SK-N-SH (cell line): ENCODE results near the gene ATP2B1. TPM values are rescaled to one million over a fixed set of nuclear protein-coding genes. Genes with fewer than 3 reads are reported as not detected.

Source experiments
- CTCF ChIA-PET: fragments of 300-600, 350-600 bp; formaldehyde crosslinking; extraction: SDS; loops from one replicate; lab custom pipeline; 2021; lab: Yijun Ruan, JAX
- POLR2A ChIA-PET: fragments of 350-600 bp; sonication (Branson Sonifier 250); formaldehyde crosslinking; extraction: SDS; loops from one replicate; lab custom pipeline; 2020; ENCODE audit warnings: antibody characterized with exemption, inconsistent platforms; lab: Yijun Ruan, JAX
- DNase-seq: peaks from one replicate; pipeline ENCODE4 v3.0.0; 2012
- H2AFZ ChIP-seq: fragments of 200-600 bp; sonication (generic); 2 replicates; pipeline ENCODE4 v1.8.1; 2016; ENCODE audit warnings: antibody characterized with exemption, mild to moderate bottlenecking, low read depth
- H3F3A ChIP-seq: fragments of 200-600 bp; sonication (generic); replicated peaks from 2 replicates; pipeline ENCODE3; 2016; ENCODE audit warnings: antibody characterized with exemption, mild to moderate bottlenecking; ENCODE audit not compliant: insufficient read depth
- H3K27ac ChIP-seq, 2 experiments: fragments of 200-500 bp in 1 of 2; fragments of 200-600 bp in 1 of 2; sonication (Bioruptor generic) in 1 of 2; sonication (generic), shearing (Covaris generic) in 1 of 2; 2 replicates each; pipeline versions ENCODE4 v1.5.1 to v1.6.1; 2014 to 2016; ENCODE audit warnings: low read depth in 2 of 2, inconsistent platforms in 1 of 2, low read length in 1 of 2, mild to moderate bottlenecking in 1 of 2, mixed read lengths in 1 of 2
- H3K27me3 ChIP-seq: fragments of 200-600 bp; sonication (generic), shearing (Covaris generic); 2 replicates; pipeline ENCODE4 v1.6.1; 2016; ENCODE audit warnings: mixed run types; ENCODE audit not compliant: insufficient read depth
- H3K36me3 ChIP-seq, 2 experiments: fragments of 200-500 bp in 1 of 2; fragments of 200-600 bp in 1 of 2; sonication (Bioruptor generic) in 1 of 2; sonication (generic) in 1 of 2; replicated peaks in 1 of 2; 2 replicates each; pipeline versions ENCODE3 to v1.5.1; 2014 to 2016; ENCODE audit warnings: low read length in 1 of 2, mild to moderate bottlenecking in 1 of 2; ENCODE audit not compliant: insufficient read depth in 2 of 2, control insufficient read depth in 1 of 2
- H3K4me1 ChIP-seq, 2 experiments: fragments of 200-500 bp in 1 of 2; fragments of 200-600 bp in 1 of 2; sonication (Bioruptor generic) in 1 of 2; sonication (generic), shearing (Covaris generic) in 1 of 2; 2 replicates each; pipeline versions ENCODE4 v1.5.1 to v1.6.1; 2014 to 2016; ENCODE audit warnings: low read depth in 1 of 2, low read length in 1 of 2, mixed run types in 1 of 2; ENCODE audit not compliant: insufficient read depth in 2 of 2, control insufficient read depth in 1 of 2
- H3K4me2 ChIP-seq: fragments of 200-600 bp; sonication (generic), shearing (Covaris generic); 2 replicates; pipeline ENCODE4 v1.6.1; 2017; ENCODE audit warnings: mixed run types
- H3K4me3 ChIP-seq, 2 experiments: fragments of 200-500 bp in 1 of 2; fragments of 200-600 bp in 1 of 2; sonication (Bioruptor generic) in 1 of 2; sonication (generic), shearing (Covaris generic) in 1 of 2; 2 replicates each; pipeline versions ENCODE4 v1.5.1 to v1.8.1; 2014 to 2016; ENCODE audit warnings: low read depth in 2 of 2, inconsistent platforms in 1 of 2, low read length in 1 of 2, mild to moderate bottlenecking in 1 of 2, mixed read lengths in 1 of 2, moderate library complexity in 1 of 2
- H3K79me2 ChIP-seq: fragments of 200-600 bp; sonication (generic); 2 replicates; pipeline ENCODE4 v1.8.1; 2017; ENCODE audit warnings: mild to moderate bottlenecking; ENCODE audit not compliant: insufficient read depth
- H3K9ac ChIP-seq: fragments of 200-600 bp; sonication (generic); 2 replicates; pipeline ENCODE4 v1.6.1; 2017; ENCODE audit warnings: mixed run types
- H3K9me2 ChIP-seq: fragments of 200-600 bp; sonication (generic); 2 replicates; pipeline ENCODE4 v1.6.1; 2017; ENCODE audit warnings: mixed run types
- H3K9me3 ChIP-seq: fragments of 200-600 bp; sonication (generic); 2 replicates; pipeline ENCODE4 v1.6.1; 2017; ENCODE audit warnings: mixed run types, mild to moderate bottlenecking, moderate library complexity
- H4K20me1 ChIP-seq: fragments of 200-600 bp; sonication (generic); 2 replicates; pipeline ENCODE4 v1.6.1; 2017; ENCODE audit warnings: mild to moderate bottlenecking, mixed run types; ENCODE audit not compliant: insufficient read depth
- CHD2 ChIP-seq: fragments of 150-350 bp; IDR thresholded peaks from 2 replicates; pipeline ENCODE4 v1.6.1; 2018; ENCODE audit warnings: low read length; ENCODE audit not compliant: partially characterized antibody
- FOSL2 ChIP-seq: IDR thresholded peaks from 2 replicates; pipeline ENCODE4 v1.4.0; 2012; ENCODE audit warnings: low read depth, mild to moderate bottlenecking, moderate library complexity, borderline replicate concordance
- FOXJ3 ChIP-seq: sonication (generic); formaldehyde crosslinking; IDR thresholded peaks from 2 replicates; pipeline ENCODE4 v1.5.1; 2020; ENCODE audit warnings: mild to moderate bottlenecking, missing genetic modification reagents
- FOXM1 ChIP-seq: IDR thresholded peaks from 2 replicates; pipeline ENCODE4 v1.4.0; 2012; ENCODE audit warnings: low read depth, mild to moderate bottlenecking
- GABPA ChIP-seq: IDR thresholded peaks from 2 replicates; pipeline ENCODE4 v1.4.0; 2012; ENCODE audit warnings: low read depth, mild to moderate bottlenecking
- GATA2 ChIP-seq: sonication (generic); formaldehyde crosslinking; IDR thresholded peaks from 2 replicates; pipeline ENCODE4 v1.5.0; 2020; ENCODE audit warnings: mild to moderate bottlenecking, missing genetic modification reagents
- JUND ChIP-seq: IDR thresholded peaks from 2 replicates; pipeline ENCODE4 v1.4.0; 2012
- MEF2A ChIP-seq: IDR thresholded peaks from 2 replicates; pipeline ENCODE4 v1.4.0; 2012; ENCODE audit warnings: low read depth, borderline replicate concordance
- MXI1 ChIP-seq: IDR thresholded peaks from 2 replicates; pipeline ENCODE4 v1.6.1; 2012; ENCODE audit warnings: mild to moderate bottlenecking, low read depth, low read length, improper control_type of control experiment
- NRF1 ChIP-seq: IDR thresholded peaks from 2 replicates; pipeline ENCODE4 v1.6.1; 2012; ENCODE audit warnings: low read depth, mild to moderate bottlenecking, low read length
- RAD21 ChIP-seq: IDR thresholded peaks from 2 replicates; pipeline ENCODE4 v1.6.1; 2012; ENCODE audit warnings: mild to moderate bottlenecking, low read length
- RCOR1 ChIP-seq: fragments of 150-350 bp; IDR thresholded peaks from 2 replicates; pipeline ENCODE4 v1.6.1; 2017; ENCODE audit warnings: antibody characterized with exemption, low read length
- SIN3A ChIP-seq: IDR thresholded peaks from 2 replicates; pipeline ENCODE4 v1.6.1; 2012; ENCODE audit warnings: low read depth, mild to moderate bottlenecking, low read length, moderate library complexity, borderline replicate concordance
- SMC3 ChIP-seq: IDR thresholded peaks from 2 replicates; pipeline ENCODE4 v1.6.1; 2012; ENCODE audit warnings: low read depth, low read length, improper control_type of control experiment
- TAF1 ChIP-seq: IDR thresholded peaks from 2 replicates; pipeline ENCODE4 v1.6.1; 2012; ENCODE audit warnings: low read depth, mild to moderate bottlenecking, low read length, moderate library complexity, borderline replicate concordance
- TEAD4 ChIP-seq: IDR thresholded peaks from 2 replicates; pipeline ENCODE4 v1.4.0; 2012; ENCODE audit warnings: mild to moderate bottlenecking, borderline replicate concordance; ENCODE audit not compliant: insufficient read depth
- YY1 ChIP-seq: IDR thresholded peaks from 2 replicates; pipeline ENCODE4 v1.4.0; 2012; ENCODE audit warnings: low read depth, mild to moderate bottlenecking
- WGBS: methylation state at CpG from one replicate; pipeline ENCODE4 v1.1.6; 2017; ENCODE audit warnings: low lambda C conversion rate; 5-methylcytosine and 5-hydroxymethylcytosine counted together
- polyA plus RNA-seq, 3 experiments: library from polyadenylated mRNA; depleted of rRNA; stranded (reverse); fragments of >200 nt; gene quantifications; 2 replicates each; pipeline ENCODE4 v1.2.3, GENCODE V29; 2012
- TF ChIP-seq, protein P1 (sequence below): fragments of 200-600 bp; sonication (generic); IDR thresholded peaks from 2 replicates; pipeline ENCODE4 v1.6.1; 2017; ENCODE audit warnings: antibody characterized with exemption, mild to moderate bottlenecking, moderate library complexity
- TF ChIP-seq, protein P2 (sequence below): IDR thresholded peaks from 2 replicates; pipeline ENCODE4 v1.4.0; 2012; ENCODE audit warnings: low read depth
- TF ChIP-seq, protein P3 (sequence below): IDR thresholded peaks from 2 replicates; pipeline ENCODE4 v1.6.1; 2012; ENCODE audit warnings: mild to moderate bottlenecking, low read depth, low read length, moderate library complexity
- TF ChIP-seq, protein P4 (sequence below): IDR thresholded peaks from 2 replicates; pipeline ENCODE4; 2012
- TF ChIP-seq, protein P5 (sequence below): IDR thresholded peaks from 2 replicates; pipeline ENCODE4 v1.4.0; 2012; ENCODE audit warnings: low read depth, borderline replicate concordance

The ATP2B1 gene
- polyA plus RNA-seq, 1 of the 3 experiments (the other 2 are of a cell fraction), result 4.3 TPM

DNA sequence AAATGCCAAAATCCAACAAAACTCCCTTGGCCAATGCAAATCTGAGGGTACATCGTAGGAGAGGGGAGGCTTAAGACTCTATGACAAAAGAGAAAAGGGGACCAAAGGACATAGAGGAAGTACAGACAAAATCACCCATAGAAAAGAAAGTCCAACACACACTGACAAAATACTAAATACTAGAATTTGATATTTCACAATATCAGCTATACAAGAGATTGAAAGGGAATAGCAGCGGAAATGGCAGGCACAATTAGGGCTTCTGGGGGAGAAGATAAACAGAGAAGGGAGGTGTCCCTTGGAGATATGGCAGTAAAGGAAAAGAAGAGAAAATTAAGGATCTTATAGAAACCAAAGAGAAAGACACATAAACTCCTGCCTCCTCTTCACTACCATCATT is 29.0 kb downstream of the ATP2B1 start:
- Histone ChIP-seq H2AFZ (no peak overlapping the region), H3K4me2 (no peak overlapping the region), H3F3A (peaks cover 4% of the 10 kb centered on the region), H3K27ac (no peak overlapping the region), H3K9ac (no peak overlapping the region), H3K4me3 (no peak overlapping the region), H3K36me3 (no peaks in the 10 kb centered on the region), H4K20me1 (no peaks in the 10 kb centered on the region), H3K9me2 (no peaks in the 10 kb centered on the region), H3K27me3 (no peaks in the 10 kb centered on the region), H3K4me1 (no peaks in the 10 kb centered on the region; a peak in 1 of 4 replicates), H3K79me2 (peaks cover 27% of the 10 kb centered on the region), H3K9me3 (peaks cover 24% of the 10 kb centered on the region)
- DNase-seq, result no peak
- TF ChIP-seq, protein P1, sequence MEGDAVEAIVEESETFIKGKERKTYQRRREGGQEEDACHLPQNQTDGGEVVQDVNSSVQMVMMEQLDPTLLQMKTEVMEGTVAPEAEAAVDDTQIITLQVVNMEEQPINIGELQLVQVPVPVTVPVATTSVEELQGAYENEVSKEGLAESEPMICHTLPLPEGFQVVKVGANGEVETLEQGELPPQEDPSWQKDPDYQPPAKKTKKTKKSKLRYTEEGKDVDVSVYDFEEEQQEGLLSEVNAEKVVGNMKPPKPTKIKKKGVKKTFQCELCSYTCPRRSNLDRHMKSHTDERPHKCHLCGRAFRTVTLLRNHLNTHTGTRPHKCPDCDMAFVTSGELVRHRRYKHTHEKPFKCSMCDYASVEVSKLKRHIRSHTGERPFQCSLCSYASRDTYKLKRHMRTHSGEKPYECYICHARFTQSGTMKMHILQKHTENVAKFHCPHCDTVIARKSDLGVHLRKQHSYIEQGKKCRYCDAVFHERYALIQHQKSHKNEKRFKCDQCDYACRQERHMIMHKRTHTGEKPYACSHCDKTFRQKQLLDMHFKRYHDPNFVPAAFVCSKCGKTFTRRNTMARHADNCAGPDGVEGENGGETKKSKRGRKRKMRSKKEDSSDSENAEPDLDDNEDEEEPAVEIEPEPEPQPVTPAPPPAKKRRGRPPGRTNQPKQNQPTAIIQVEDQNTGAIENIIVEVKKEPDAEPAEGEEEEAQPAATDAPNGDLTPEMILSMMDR, result no peak
- no peak for TF ChIP-seq GATA2 (CRISPR knock-in tag)
- TF ChIP-seq FOSL2, result no peak
- TF ChIP-seq YY1, result no peak
- TF ChIP-seq, protein P2, sequence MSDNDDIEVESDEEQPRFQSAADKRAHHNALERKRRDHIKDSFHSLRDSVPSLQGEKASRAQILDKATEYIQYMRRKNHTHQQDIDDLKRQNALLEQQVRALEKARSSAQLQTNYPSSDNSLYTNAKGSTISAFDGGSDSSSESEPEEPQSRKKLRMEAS, result no peak
- no peak for TF ChIP-seq MXI1
- TF ChIP-seq, protein P3, sequence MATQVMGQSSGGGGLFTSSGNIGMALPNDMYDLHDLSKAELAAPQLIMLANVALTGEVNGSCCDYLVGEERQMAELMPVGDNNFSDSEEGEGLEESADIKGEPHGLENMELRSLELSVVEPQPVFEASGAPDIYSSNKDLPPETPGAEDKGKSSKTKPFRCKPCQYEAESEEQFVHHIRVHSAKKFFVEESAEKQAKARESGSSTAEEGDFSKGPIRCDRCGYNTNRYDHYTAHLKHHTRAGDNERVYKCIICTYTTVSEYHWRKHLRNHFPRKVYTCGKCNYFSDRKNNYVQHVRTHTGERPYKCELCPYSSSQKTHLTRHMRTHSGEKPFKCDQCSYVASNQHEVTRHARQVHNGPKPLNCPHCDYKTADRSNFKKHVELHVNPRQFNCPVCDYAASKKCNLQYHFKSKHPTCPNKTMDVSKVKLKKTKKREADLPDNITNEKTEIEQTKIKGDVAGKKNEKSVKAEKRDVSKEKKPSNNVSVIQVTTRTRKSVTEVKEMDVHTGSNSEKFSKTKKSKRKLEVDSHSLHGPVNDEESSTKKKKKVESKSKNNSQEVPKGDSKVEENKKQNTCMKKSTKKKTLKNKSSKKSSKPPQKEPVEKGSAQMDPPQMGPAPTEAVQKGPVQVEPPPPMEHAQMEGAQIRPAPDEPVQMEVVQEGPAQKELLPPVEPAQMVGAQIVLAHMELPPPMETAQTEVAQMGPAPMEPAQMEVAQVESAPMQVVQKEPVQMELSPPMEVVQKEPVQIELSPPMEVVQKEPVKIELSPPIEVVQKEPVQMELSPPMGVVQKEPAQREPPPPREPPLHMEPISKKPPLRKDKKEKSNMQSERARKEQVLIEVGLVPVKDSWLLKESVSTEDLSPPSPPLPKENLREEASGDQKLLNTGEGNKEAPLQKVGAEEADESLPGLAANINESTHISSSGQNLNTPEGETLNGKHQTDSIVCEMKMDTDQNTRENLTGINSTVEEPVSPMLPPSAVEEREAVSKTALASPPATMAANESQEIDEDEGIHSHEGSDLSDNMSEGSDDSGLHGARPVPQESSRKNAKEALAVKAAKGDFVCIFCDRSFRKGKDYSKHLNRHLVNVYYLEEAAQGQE, result no peak
- TF ChIP-seq TEAD4, result no peak
- TF ChIP-seq FOXM1, result no peak
- no peak for TF ChIP-seq CHD2
- WGBS, result 90% methylated on average over 2 of the region's 2 CpGs
- ChIA-PET CTCF (interaction anchor here (1.4 kb wide), 1 partner anchor 23 kb away, joined by 3 read pairs; no protein-coding TSS in a partner anchor), POLR2A (no interaction called here)

DNA sequence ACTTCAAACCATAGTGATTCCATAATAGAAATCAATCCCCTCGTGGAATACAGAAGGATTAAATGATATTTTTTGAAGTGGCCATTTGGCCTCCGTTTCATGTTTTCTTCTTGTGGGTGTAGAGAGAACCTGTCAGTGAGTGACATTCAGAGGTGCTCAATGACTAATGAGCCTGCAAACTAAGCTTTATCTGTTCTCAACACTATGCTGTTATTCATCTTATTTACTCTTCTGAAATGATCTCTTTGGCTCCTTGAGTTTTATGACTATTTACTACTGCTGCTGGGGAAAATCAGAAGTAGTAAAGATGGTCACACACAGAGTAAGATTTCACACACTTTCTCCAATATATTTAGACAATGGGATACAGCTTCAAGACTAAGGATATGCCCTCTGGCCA is 30.4 kb downstream of the ATP2B1 start:
- Histone ChIP-seq H3F3A (peaks cover 4% of the 10 kb centered on the region), H3K79me2 (peaks cover 27% of the 10 kb centered on the region), H4K20me1 (no peaks in the 10 kb centered on the region), H2AFZ (no peak overlapping the region), H3K36me3 (no peaks in the 10 kb centered on the region), H3K9me2 (no peaks in the 10 kb centered on the region), H3K9ac (no peak overlapping the region), H3K4me3 (no peak overlapping the region), H3K9me3 (peaks cover 24% of the 10 kb centered on the region), H3K27ac (no peak overlapping the region), H3K4me2 (no peak overlapping the region), H3K27me3 (no peaks in the 10 kb centered on the region), H3K4me1 (no peaks in the 10 kb centered on the region; a peak in 1 of 4 replicates)
- CTCF ChIA-PET, result no interaction called here
- no peak for DNase-seq
- whole genome bisulfite sequencing, result 93% methylated on average over 2 of the region's 2 CpGs
- POLR2A ChIA-PET, result no interaction called here
- TF ChIP-seq, protein P4, sequence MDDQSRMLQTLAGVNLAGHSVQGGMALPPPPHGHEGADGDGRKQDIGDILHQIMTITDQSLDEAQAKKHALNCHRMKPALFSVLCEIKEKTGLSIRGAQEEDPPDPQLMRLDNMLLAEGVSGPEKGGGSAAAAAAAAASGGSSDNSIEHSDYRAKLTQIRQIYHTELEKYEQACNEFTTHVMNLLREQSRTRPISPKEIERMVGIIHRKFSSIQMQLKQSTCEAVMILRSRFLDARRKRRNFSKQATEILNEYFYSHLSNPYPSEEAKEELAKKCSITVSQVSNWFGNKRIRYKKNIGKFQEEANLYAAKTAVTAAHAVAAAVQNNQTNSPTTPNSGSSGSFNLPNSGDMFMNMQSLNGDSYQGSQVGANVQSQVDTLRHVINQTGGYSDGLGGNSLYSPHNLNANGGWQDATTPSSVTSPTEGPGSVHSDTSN, result no peak
- TF ChIP-seq CHD2, result no peak
- no peak for TF ChIP-seq TAF1
- TF ChIP-seq SMC3, result no peak
- no peak for TF ChIP-seq RCOR1
- TF ChIP-seq NRF1, result no peak
- no peak for TF ChIP-seq SIN3A
- TF ChIP-seq FOXJ3 (CRISPR knock-in tag), result no peak
- TF ChIP-seq GATA2 (CRISPR knock-in tag), result no peak
- TF ChIP-seq MEF2A, result no peak
- TF ChIP-seq, protein P2, result no peak
- TF ChIP-seq, protein P5, sequence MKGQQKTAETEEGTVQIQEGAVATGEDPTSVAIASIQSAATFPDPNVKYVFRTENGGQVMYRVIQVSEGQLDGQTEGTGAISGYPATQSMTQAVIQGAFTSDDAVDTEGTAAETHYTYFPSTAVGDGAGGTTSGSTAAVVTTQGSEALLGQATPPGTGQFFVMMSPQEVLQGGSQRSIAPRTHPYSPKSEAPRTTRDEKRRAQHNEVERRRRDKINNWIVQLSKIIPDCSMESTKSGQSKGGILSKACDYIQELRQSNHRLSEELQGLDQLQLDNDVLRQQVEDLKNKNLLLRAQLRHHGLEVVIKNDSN, result no peak
- no peak for TF ChIP-seq RAD21
- no peak for TF ChIP-seq JUND
- TF ChIP-seq FOXM1, result no peak
- no peak for TF ChIP-seq GABPA
